Measurements from ENCODE around the gene ALX4.

ALX4 gene

DNA sequence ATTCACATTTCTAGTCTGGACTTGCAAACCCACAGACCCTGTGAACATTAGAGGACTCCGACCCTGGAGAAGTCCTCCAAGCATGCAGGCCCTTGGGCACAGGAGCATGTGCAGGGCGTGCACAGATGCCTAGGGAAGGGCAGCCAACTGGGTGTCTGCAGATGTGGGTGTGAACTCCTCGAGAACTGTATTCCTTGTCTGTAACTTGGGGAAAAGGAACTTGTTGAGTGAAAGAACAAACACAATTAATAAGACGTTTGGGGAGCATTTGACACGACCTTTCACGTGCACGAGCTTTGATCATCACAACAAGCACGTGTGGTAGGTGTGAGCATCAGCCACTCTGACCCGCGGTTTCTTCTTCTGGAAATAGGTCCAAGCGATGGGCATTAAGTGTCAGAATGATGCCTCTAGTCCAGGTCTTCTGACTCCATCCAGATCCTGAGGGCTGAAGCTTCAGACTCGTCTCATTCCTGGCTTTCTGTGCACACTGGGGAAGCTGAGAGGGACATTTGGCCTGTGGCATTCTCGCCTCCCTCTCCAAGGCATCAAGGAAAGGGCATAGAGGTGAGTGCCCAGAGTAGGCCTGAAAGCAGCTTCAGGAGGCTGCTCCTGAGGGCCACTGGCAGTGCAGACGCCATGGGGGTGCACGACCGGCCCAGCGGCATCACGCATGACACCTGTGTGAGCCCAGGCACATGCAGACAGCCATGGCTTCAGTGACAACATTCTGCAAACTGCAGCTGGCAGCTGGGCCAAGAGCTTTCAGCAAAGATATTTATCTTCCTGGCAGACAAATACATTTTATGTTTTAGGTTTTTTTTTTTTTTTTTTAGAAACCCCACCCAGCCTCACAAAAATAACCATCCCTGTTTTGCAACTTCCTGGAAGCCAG, 32.5 kb downstream of the ALX4 start:
- H3K36me3 Mint-ChIP-seq (ENCODE audit: low read depth): no peaks in the 10 kb centered on the region
- DNase-seq: no peak
- no peak overlapping the region for H3K4me3 Mint-ChIP-seq
- no peak overlapping the region for H3K27ac Mint-ChIP-seq
- no peaks in the 10 kb centered on the region for H3K4me1 Mint-ChIP-seq (ENCODE audit: low read depth)
- peaks cover 5% of the 10 kb centered on the region for H3K27me3 Mint-ChIP-seq
- H3K9me3 Mint-ChIP-seq: no peaks in the 10 kb centered on the region

DNA sequence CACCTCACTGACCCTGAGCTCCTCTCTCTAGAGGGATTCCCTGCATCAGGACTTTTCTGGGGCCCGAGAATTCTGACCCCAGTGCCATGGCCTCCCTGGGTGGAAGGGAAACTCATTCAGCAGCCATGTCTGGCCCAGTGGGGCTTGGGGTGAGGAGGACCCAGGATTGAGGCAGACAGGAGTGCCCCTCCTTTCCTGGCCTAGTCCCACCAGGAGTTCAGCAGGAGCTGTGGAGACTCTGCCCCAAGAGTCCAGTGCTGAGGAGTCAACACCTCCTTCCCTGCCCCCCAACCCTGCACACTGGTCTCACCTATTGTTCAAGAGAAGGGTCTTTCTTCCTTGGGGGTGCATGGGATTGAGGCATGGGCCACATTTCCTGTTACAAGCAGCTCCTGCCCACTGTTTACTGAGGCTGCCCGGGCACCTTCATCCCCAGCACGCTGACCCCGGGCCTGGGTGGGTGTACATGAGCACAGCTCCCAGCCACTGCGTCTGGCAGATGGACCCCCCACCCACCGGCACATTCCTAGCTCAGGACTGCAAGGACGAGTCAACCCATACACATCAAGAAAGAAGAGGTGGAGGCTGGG, 33.9 kb downstream of the ALX4 start:
- Mint-ChIP-seq H3K27ac (no peak overlapping the region), H3K4me3 (no peak overlapping the region), H3K27me3 (peaks cover 2% of the 10 kb centered on the region), H3K4me1 (ENCODE audit: low read depth) (no peaks in the 10 kb centered on the region), H3K9me3 (no peaks in the 10 kb centered on the region), H3K36me3 (ENCODE audit: low read depth) (no peaks in the 10 kb centered on the region)
- no peak for DNase-seq

DNA sequence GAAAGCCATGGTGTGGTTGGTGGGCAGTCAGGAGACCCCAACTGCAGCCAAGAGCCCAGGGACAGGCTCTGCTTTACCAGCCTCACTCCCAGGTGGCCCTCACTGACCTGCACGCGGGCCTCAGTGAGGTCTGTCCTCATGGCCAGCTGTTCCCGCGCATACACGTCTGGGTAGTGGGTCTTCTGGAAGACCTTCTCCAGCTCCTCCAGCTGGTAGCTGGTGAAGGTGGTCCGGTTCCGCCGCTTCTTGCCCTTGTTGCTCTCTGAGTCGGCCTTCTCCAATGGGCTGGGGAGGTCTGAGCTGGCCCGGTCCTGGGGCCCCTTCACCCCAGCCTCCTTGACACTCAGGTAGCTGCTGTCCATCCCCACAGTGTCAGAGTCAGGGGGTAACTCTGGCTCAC, 34.7 kb downstream of the ALX4 start:
- H3K27me3 Mint-ChIP-seq: no peaks in the 10 kb centered on the region
- H3K4me1 Mint-ChIP-seq (ENCODE audit: low read depth): no peaks in the 10 kb centered on the region
- H3K9me3 Mint-ChIP-seq: no peaks in the 10 kb centered on the region
- no peak for DNase-seq
- H3K27ac Mint-ChIP-seq: no peak overlapping the region
- H3K4me3 Mint-ChIP-seq: no peak overlapping the region
- no peaks in the 10 kb centered on the region for H3K36me3 Mint-ChIP-seq (ENCODE audit: low read depth)

DNA sequence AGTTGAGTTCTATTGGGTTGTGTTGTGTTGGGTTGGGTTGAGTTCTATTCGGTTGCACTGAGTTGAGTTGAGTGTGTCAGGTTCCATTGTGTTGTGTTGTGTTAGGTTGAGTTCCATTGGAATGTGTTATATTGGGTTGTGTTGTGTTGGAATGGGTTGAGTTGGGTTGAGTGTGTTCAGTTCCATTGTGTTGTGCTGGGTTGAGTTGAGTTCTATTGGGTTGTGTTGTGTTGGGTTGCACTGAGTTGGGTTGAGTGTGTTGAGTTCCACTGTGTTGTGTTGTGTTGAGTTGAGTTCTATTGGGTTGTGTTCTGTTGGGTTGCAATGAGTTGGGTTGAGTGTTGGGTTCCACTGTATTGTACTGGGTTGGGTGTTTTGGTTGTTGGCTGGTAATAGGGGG, 35.5 kb downstream of the ALX4 start:
- Mint-ChIP-seq H3K4me1 (ENCODE audit: low read depth) (no peaks in the 10 kb centered on the region), H3K4me3 (no peak overlapping the region), H3K9me3 (no peaks in the 10 kb centered on the region), H3K27me3 (no peaks in the 10 kb centered on the region), H3K36me3 (ENCODE audit: low read depth) (no peaks in the 10 kb centered on the region), H3K27ac (no peak overlapping the region)
- DNase-seq: no peak

DNA sequence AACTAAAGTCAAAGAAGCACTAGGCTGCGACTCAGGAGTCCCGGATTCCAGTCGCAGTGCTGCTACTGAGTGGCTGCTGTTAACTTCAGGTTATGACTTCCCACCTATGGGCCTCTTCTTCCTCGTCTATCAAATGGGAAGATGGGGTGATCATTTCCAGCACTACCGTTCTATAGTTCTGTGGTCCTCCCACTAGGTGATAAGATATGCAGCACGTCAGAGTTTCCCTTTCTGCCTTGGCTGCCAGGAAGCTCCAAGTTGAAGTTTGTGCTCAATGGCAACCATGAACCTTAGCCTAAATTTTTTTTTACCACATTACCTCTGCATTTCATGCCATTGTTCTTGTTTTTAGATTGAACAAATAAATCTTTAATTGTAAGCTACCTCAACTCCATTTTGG, 38.7 kb downstream of the ALX4 start:
- Mint-ChIP-seq H3K27ac (no peak overlapping the region), H3K36me3 (ENCODE audit: low read depth) (no peaks in the 10 kb centered on the region), H3K4me3 (no peak overlapping the region), H3K9me3 (no peaks in the 10 kb centered on the region), H3K4me1 (ENCODE audit: low read depth) (no peaks in the 10 kb centered on the region), H3K27me3 (no peaks in the 10 kb centered on the region)
- no peak for DNase-seq

DNA sequence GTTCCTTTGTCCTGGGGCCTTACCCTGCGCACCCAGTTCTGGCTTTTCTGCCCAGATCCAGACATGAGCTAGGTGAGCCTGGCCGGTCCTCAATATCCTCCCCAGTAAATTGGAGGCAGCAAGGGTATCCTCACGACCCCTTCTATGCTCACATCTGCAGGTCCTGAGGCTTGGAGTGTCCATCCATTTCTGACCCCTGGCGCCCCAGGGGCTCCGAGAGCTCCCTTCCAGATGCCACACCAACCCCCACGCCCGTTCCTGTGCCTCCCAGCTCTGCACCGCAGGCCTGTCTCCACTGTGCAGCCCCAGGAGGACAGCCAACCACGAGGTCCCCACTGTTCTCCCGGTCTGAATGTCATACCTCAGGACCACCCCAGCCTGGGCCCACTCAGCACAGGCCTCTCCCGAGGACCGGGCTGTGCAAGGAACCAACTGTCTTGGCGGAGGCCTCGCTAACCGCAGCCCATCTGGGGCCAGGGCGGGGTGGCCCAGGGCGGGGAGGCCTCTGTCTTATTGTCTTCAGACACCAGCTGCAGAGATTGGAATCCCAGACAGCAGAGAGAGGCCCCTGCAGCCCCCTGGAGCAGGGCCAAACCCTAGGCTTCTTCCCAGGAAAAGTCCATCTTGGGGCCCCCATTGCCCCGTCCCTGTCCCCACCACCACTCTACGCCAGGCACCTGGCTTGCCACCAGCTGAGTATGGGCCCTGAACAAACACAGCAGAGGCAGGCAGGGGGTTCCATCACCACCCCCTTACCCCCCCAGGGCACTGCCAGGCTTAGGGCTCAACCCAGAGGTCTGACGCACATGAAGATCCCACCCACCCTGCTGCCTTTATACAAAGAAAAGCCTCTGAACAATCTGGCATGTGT, 39.3 kb downstream of the ALX4 start:
- no peak for DNase-seq
- Mint-ChIP-seq H3K36me3 (ENCODE audit: low read depth) (no peaks in the 10 kb centered on the region), H3K27ac (no peak overlapping the region), H3K9me3 (no peaks in the 10 kb centered on the region), H3K4me3 (no peak overlapping the region), H3K4me1 (ENCODE audit: low read depth) (no peaks in the 10 kb centered on the region), H3K27me3 (no peaks in the 10 kb centered on the region)

DNA sequence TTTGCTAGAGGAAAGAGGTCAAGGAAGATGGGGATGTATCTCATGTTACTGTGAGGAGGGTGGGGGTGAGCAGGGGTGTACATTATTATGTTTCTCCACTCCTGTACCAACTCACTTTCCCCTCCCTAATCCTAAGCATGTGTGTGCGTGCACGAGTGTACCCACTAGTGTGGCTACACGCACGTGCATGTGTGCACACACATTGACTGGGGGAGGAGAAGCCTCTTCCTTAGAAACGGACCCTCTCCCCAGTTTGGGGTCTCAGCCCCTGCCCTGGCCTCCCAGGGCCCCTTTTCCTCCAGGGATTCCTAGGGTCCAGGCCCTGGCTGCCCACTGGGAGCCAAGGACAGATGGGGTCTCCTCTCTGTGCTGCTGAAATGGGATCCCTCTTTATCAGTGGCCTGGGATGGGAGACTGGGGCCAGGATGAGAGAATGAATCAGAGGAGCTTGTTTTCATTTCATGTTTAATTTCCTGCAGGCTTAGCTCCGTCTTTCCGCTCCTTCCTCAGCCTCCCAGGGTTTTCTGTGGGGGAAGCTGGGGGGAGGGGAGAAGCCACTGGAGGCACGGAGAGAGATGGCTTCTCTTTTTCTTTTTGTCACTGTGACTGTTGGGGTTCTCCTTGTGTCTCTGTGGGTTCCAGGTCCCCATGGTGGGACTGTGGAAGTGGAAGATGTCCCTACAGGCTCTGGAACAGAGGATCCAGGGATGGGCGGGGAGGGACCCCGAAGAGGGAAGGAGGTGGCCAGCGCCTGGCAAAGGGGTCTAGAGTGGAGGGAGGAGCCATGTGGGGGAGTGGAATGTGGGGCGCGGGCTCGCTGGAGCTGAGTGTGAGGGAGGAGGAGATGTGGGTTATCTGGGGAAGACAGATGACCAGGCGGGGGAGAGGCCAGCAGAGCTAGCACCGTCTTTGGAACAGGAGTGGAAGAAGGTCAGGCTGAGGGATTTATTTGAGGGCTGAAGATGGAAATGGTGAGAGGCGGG, 40.3 kb downstream of the ALX4 start:
- H3K4me1 Mint-ChIP-seq (ENCODE audit: low read depth): no peaks in the 10 kb centered on the region
- H3K27me3 Mint-ChIP-seq: no peaks in the 10 kb centered on the region
- no peak overlapping the region for H3K27ac Mint-ChIP-seq
- H3K36me3 Mint-ChIP-seq (ENCODE audit: low read depth): no peaks in the 10 kb centered on the region
- DNase-seq: no peak
- no peak overlapping the region for H3K4me3 Mint-ChIP-seq
- no peaks in the 10 kb centered on the region for H3K9me3 Mint-ChIP-seq

DNA sequence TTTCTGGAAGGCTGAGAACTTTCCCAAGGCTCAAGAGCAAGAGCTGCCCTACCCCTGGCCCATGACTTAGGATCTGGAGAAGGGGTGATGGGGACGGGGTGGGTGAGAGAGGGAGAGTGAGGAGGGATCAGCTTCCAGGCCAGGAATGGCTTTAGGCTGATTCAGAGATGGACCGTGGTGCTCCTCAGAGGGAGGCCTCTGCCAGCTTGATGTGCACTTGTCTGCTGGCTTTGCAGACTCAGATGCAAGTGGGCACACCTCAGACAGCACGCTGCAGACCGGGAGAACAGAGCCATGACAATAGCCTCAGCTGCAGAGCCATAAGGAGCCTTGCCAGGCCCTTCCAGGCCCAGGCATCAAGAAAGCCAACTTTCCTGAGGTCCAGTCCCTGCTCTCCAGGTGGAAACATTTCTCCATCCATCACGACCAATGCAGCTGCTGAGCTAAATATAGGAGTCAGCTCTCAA, 41.3 kb downstream of the ALX4 start:
- Mint-ChIP-seq H3K4me1 (ENCODE audit: low read depth) (no peaks in the 10 kb centered on the region), H3K36me3 (ENCODE audit: low read depth) (no peaks in the 10 kb centered on the region), H3K4me3 (no peak overlapping the region)

DNA sequence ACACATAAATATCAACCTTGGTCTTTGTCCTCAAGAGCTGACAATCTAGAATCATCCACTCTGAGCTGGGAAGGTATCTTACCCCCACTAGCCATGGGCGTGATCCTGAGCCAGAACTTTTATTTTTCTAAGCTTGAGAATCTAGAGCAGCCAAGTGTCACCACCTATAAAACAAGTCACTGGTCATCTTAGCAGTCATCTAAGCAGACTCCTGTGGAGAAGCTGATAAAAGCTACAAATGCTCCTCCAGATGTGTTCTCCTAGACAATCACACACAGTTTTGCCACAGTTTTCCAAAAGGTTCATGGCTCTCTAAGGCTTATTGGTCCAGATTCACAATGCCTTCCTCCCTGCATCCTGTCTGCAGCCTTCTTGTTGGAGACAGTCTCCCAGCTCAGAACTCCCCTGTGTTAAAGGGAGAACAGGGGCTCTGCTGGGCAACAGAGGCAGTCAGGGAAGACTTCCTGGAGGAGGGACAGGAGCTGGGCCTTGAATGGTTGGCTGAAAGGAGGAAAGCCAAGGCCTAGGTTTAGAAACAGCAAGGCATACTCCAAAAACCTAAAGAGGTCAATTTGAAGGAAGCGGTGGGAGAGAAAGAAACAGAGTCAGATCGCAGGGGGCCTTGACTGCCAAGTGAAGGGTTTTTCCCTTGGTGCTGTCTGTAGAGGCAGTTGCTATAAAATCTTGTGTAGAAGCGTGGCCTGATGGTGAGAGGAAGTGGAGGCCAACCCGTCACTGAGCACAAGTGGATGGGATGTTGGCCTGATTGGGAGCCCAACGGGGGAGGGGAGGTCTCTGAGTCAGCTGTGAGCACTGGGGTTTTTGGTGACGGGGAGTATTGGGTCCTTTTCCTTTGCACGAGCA, 42.0 kb downstream of the ALX4 start:
- Mint-ChIP-seq H3K4me1 (ENCODE audit: low read depth) (no peaks in the 10 kb centered on the region), H3K9me3 (no peaks in the 10 kb centered on the region), H3K27ac (no peak overlapping the region), H3K27me3 (no peaks in the 10 kb centered on the region), H3K36me3 (ENCODE audit: low read depth) (no peaks in the 10 kb centered on the region), H3K4me3 (no peak overlapping the region)
- no peak for DNase-seq

More for the DNA sequence above, 41.3 kb downstream of the ALX4 start:
- H3K9me3 Mint-ChIP-seq: no peaks in the 10 kb centered on the region
- H3K27me3 Mint-ChIP-seq: no peaks in the 10 kb centered on the region
- no peak for DNase-seq
- no peak overlapping the region for H3K27ac Mint-ChIP-seq

DNA sequence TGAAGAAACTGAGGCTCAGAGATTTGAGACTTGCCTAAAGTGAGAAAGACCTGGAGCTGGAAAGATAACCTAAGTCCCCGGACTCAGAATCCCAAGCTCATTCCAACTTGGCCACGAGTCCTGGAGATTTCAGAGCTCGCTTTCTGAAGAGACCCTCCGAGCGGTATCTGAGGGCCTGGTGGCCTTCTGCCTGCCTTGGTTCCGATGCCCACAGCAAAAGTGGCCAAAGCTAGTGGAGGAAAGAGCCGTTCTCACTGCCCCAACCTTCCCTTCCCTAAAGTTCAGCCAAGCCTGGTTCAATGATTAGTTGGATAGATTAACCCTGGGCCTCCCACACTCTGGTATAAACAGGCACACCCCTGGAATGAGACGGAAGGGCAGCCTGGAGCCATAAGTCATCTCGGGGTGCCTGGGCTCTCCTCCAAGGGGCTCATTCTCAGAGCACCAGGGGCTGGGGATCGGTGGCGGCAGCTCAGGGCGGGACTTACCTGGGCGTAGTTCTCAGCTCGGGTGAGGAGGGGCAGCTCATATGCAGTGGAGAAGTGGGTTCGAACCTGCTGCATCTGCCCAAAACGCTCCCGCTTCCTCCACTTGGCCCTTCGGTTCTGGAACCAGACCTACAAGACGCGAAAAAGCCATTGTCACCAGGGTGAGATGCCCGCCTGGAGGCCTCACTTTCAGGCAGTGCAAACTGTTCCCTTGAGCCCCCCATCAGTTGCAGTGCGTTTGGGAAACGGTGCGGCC, 42.8 kb downstream of the ALX4 start:
- no peaks in the 10 kb centered on the region for H3K27me3 Mint-ChIP-seq

DNA sequence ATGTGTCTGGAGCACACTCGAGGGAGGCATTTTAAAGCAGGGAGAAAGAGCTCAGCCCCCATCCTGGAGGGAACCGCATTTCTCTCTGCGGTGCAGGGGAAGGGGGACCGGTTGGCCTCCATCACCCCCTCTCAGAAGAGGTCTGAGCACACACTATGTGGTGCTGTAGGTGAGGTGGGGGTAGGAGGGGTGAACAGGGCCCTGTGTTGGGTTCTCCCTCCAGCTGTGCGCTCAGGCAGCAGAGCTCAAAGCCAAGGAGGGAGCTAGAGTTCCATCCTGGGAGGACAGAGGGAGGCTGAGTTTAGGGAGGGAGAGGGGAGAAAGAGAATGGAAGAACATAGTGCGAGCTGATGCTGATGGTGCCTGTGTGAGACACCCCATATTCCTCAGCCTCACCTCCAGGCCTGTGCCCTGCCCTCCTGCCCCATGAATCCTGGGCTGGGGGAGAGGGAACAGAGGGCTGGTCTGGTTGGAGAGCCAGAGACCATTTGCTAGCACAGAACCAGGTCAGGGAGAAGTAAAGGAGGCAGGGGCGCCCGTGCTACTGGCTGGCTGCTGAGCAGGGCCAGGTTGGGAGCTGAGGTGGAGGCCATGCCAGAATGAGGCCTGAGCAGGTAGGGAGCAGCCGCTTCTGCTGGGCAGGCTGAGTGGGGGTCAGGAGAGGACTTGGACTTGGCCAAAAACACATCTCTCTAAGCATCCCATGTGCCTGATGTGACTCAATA, 43.7 kb downstream of the ALX4 start:
- Mint-ChIP-seq H3K4me3 (no peak overlapping the region), H3K27me3 (no peaks in the 10 kb centered on the region)

More for the DNA sequence above, 42.8 kb downstream of the ALX4 start:
- Mint-ChIP-seq H3K4me3 (no peak overlapping the region), H3K36me3 (ENCODE audit: low read depth) (no peaks in the 10 kb centered on the region), H3K4me1 (ENCODE audit: low read depth) (no peaks in the 10 kb centered on the region), H3K27ac (no peak overlapping the region), H3K9me3 (no peaks in the 10 kb centered on the region)
- no peak for DNase-seq

DNA sequence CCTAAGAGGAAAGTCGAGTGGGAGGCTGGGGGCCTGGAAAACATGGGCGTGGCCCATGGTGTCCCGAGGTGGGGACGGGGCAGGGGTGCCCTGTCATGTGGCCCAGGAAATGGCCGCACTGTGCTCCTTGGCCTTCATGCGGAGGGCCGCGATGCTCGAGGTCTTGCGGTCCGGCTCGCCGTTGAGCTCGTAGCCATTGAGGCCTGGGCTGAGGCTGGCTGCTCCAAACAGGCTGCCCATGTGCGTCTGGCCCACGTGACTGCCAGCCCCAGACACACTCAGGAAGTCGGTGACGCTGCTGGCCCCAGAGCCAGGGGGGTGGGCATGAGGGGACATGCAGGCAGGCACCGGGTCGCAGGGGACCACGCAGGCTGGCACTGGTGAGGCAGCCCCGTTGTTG, 45.2 kb downstream of the ALX4 start:
- Mint-ChIP-seq H3K4me3 (no peak overlapping the region), H3K9me3 (no peaks in the 10 kb centered on the region), H3K27me3 (no peaks in the 10 kb centered on the region), H3K4me1 (ENCODE audit: low read depth) (no peaks in the 10 kb centered on the region), H3K27ac (no peak overlapping the region), H3K36me3 (ENCODE audit: low read depth) (no peaks in the 10 kb centered on the region)
- DNase-seq: no peak

More for the DNA sequence above, 43.7 kb downstream of the ALX4 start:
- Mint-ChIP-seq H3K27ac (no peak overlapping the region), H3K4me1 (ENCODE audit: low read depth) (no peaks in the 10 kb centered on the region), H3K36me3 (ENCODE audit: low read depth) (no peaks in the 10 kb centered on the region), H3K9me3 (no peaks in the 10 kb centered on the region)
- no peak for DNase-seq
